Transverse colon (tissue), 3 donors: Measurements from ENCODE around the gene ICA1.

Experiments used
- EP300 ChIP-seq: sonication (generic); formaldehyde crosslinking; IDR thresholded peaks from one replicate; pipeline ENCODE4 v1.6.1; 2017; ENCODE audit warnings: antibody characterized with exemption, low read depth
- POLR2A ChIP-seq: fragments of 450-650 bp; IDR thresholded peaks from one replicate; pipeline ENCODE4 v1.6.1; 2016; ENCODE audit warnings: antibody characterized with exemption, mild to moderate bottlenecking, moderate library complexity
- TF ChIP-seq, protein P1 (sequence below), 5 experiments: fragments of 200-600 bp in 3 of 5; fragments of 450-650 bp in 2 of 5; sonication (generic) in 3 of 5; IDR thresholded peaks; 1 replicate in 2 of 5; 2 replicates in 3 of 5; pipeline ENCODE4 v1.5.1; 2016 to 2017; ENCODE audit warnings: antibody characterized with exemption in 5 of 5, inconsistent platforms in 3 of 5, mild to moderate bottlenecking in 2 of 5, moderate library complexity in 1 of 5

GRCh38 chr7:8271960-8272359, 10.0 kb upstream of the ICA1 start:
- TF ChIP-seq, protein P1, sequence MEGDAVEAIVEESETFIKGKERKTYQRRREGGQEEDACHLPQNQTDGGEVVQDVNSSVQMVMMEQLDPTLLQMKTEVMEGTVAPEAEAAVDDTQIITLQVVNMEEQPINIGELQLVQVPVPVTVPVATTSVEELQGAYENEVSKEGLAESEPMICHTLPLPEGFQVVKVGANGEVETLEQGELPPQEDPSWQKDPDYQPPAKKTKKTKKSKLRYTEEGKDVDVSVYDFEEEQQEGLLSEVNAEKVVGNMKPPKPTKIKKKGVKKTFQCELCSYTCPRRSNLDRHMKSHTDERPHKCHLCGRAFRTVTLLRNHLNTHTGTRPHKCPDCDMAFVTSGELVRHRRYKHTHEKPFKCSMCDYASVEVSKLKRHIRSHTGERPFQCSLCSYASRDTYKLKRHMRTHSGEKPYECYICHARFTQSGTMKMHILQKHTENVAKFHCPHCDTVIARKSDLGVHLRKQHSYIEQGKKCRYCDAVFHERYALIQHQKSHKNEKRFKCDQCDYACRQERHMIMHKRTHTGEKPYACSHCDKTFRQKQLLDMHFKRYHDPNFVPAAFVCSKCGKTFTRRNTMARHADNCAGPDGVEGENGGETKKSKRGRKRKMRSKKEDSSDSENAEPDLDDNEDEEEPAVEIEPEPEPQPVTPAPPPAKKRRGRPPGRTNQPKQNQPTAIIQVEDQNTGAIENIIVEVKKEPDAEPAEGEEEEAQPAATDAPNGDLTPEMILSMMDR (IDR thresholded peaks at IDR 0.05): no peak
- TF ChIP-seq POLR2A: no peak
- no peak for TF ChIP-seq EP300
